ENCODE results near the gene COX4I1. TPM values are rescaled to one million over a fixed set of nuclear protein-coding genes. Genes with fewer than 3 reads are reported as not detected.

COX4I1 gene
- total RNA-seq, 3 donors from 2014 or later: 355 to 425 (median 400) TPM

GRCh38 chr16:85785927-85786326, 13.6 kb upstream of the COX4I1 start:
- no peak for DNase-seq (ENCODE audit: low spot score in 2 of 2)
- no peaks in the 10 kb centered on the region for H3K27me3 ChIP-seq
- no peaks in the 10 kb centered on the region for H3K36me3 ChIP-seq
- no peaks in the 10 kb centered on the region for H3K9me3 ChIP-seq
- H3K27ac ChIP-seq: no peak overlapping the region
- no peak overlapping the region for H3K4me3 ChIP-seq
- TF ChIP-seq CTCF (IDR thresholded peaks at IDR 0.05): no peak
- no peak for TF ChIP-seq POLR2AphosphoS5 (IDR thresholded peaks at IDR 0.05)
- TF ChIP-seq POLR2A (IDR thresholded peaks at IDR 0.05): no peak
- peaks cover 0 to 5% of the 10 kb centered on the region in 2 donors for H3K4me1 ChIP-seq
- intact Hi-C loops (cut with DNase I; ENCODE audit: low total_unique reads): no loop called here

DNA sequence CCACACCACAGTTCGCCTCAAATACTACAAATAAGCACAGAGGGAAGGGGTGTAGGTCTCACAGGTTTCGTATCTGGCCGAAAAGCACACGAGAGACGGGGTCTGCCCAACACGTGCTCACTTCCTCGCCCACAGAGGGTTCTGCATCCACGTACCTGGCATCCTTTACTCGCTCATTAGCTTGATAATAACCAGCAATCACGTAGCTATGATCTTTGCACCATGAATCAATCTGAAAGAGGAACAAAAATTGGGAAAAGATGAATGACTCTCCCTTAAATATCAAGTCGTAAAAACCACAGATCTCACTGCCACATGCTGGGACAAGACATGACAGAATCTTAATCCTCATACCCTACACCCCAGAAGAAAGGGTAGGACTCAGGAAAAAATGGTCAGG, 10.7 kb upstream of the COX4I1 start:
- H3K27ac ChIP-seq: no peak overlapping the region
- H3K27me3 ChIP-seq: no peaks in the 10 kb centered on the region
- H3K4me1 ChIP-seq: no peaks in the 10 kb centered on the region
- H3K9me3 ChIP-seq: no peaks in the 10 kb centered on the region
- DNase-seq (ENCODE audit: low spot score in 2 of 2): no peak
- TF ChIP-seq CTCF (IDR thresholded peaks at IDR 0.05) (no peak), POLR2AphosphoS5 (IDR thresholded peaks at IDR 0.05) (no peak), POLR2A (IDR thresholded peaks at IDR 0.05) (no peak)
- H3K36me3 ChIP-seq: no peaks in the 10 kb centered on the region
- intact Hi-C loops (cut with DNase I; ENCODE audit: low total_unique reads): no loop called here
- no peak overlapping the region for H3K4me3 ChIP-seq

GRCh38 chr16:85789773-85790172, 9.7 kb upstream of the COX4I1 start:
- DNase-seq (ENCODE audit: low spot score in 2 of 2): no peak
- H3K9me3 ChIP-seq: no peaks in the 10 kb centered on the region
- H3K36me3 ChIP-seq: no peaks in the 10 kb centered on the region
- no peak overlapping the region for H3K27ac ChIP-seq
- no peak overlapping the region for H3K4me3 ChIP-seq
- intact Hi-C loops (cut with DNase I; ENCODE audit: low total_unique reads): no loop called here
- no peaks in the 10 kb centered on the region for H3K4me1 ChIP-seq
- no peak for TF ChIP-seq POLR2AphosphoS5 (IDR thresholded peaks at IDR 0.05)
- no peak for TF ChIP-seq POLR2A (IDR thresholded peaks at IDR 0.05)
- TF ChIP-seq CTCF (IDR thresholded peaks at IDR 0.05): no peak
- H3K27me3 ChIP-seq: no peaks in the 10 kb centered on the region

DNA sequence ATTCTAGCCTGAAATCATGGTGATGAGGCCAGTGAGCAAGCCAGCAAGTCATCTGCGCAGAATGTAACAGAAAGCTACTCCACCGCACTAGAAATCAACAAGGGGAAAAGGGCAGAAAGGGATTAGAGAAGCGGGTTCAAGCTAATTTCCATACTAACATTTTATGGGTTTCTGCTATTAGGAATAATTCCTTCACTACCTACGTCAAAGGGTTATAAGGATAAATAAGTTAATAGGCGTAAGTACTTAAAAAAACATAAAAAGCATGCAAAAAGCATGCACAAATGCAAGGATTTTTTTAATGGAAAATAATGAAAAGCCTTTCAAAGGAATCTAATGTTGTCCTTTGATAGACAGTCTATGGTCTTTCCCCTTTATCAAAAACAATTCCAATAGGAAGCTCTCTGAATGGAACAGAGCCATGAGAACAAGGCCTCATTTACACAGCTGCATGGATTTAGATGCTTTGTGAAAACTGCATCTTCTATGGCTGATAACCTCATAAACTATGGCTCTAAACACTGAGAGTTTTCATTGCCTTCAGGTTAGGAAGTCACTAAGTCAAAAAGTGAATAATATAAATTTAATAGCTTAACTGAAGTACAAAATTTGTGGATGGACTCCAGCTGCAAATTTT, 5.7 kb upstream of the COX4I1 start:
- DNase-seq (ENCODE audit: low spot score in 2 of 2): no peak
- H3K9me3 ChIP-seq: no peaks in the 10 kb centered on the region
- intact Hi-C loops (cut with DNase I; ENCODE audit: low total_unique reads): no loop called here
- no peaks in the 10 kb centered on the region for H3K27me3 ChIP-seq
- peaks cover 0 to 3% of the 10 kb centered on the region in 2 donors for H3K4me1 ChIP-seq
- H3K27ac ChIP-seq: no peak overlapping the region
- H3K4me3 ChIP-seq: no peak overlapping the region
- TF ChIP-seq POLR2AphosphoS5 (IDR thresholded peaks at IDR 0.05) (no peak), CTCF (IDR thresholded peaks at IDR 0.05) (no peak), POLR2A (IDR thresholded peaks at IDR 0.05) (no peak)
- H3K36me3 ChIP-seq: no peaks in the 10 kb centered on the region

- DNase-seq (ENCODE audit: low spot score in 2 of 2): no peak
- peaks cover 0 to 3% of the 10 kb centered on the region in 2 donors for H3K4me1 ChIP-seq
- no peak for TF ChIP-seq CTCF (IDR thresholded peaks at IDR 0.05)
- intact Hi-C loops (cut with DNase I; ENCODE audit: low total_unique reads): no loop called here
- no peaks in the 10 kb centered on the region for H3K9me3 ChIP-seq
- no peak overlapping the region for H3K27ac ChIP-seq
- H3K27me3 ChIP-seq: no peaks in the 10 kb centered on the region
- no peak overlapping the region for H3K4me3 ChIP-seq
- no peaks in the 10 kb centered on the region for H3K36me3 ChIP-seq
These were observed 4.8 kb upstream of the COX4I1 start for GRCh38 chr16:85794696-85795095.
